ENCODE data around the gene RBMS3.
A peak's percentile ranks its signal among the peaks of the same experiment; 100 is the strongest.

Gene RBMS3

DNA sequence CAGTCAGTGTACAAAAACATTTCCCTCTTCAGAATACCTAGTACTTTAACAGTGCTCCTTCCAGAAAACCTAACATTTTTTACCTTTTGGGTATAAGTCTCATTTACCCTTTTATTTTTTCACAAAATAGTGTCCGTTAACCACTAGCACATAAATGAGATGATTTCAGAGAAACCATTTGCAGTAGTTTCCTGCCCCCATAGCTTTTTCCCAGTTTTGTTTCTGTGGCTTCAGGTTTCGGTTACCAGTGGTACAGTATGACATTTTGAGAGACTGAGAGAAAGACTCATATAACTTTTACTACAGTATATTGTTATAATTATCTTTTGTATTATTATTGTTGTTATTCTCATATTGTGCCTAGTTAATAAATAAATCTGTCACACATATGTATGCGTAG, 6.2 kb upstream of the RBMS3 start:
- no peak overlapping the region for H3K4me3 ChIP-seq
- H3K27ac ChIP-seq = no peak overlapping the region

DNA sequence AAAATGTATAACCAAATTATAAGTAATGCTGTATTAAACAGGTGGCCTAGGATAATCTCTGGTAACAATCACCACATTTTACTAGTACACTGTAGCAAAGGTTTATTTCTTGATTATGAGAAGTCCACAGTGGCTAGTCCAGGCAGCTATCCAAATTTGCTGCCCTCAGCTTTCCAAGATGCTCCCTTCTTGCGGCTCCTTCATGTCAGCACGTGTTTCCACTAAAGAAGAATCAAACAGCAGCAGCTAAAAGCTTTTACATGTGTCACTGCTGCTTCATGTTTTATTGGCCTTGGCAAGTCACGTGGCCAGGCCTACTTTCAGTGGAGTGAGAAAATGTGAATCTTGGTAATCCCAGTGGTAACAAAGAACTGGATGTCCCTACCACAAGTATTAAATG, 5.6 kb upstream of the RBMS3 start:
- Histone ChIP-seq H3K4me3 (no peak overlapping the region), H3K27ac (no peak overlapping the region)

DNA sequence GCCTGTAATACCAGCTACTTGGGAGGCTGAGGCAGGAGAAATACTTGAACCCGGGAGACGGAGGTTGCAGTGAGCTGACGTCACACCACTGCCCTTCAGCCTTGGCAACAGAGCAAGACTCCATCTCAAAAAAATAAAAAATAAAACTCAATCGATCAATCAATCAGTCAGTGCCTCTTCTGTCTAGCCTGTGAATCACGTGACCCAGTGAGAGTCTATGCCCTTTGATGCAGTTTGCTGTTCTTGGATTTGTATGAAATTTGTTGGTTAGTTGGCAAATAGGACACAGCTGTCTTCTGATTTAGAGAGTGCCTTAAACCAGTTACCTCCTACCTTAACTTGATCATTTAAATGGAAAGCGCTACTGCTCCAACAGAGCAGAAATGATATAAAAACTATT, 3.6 kb upstream of the RBMS3 start:
- no peak overlapping the region for H3K27ac ChIP-seq
- no peak overlapping the region for H3K4me3 ChIP-seq

DNA sequence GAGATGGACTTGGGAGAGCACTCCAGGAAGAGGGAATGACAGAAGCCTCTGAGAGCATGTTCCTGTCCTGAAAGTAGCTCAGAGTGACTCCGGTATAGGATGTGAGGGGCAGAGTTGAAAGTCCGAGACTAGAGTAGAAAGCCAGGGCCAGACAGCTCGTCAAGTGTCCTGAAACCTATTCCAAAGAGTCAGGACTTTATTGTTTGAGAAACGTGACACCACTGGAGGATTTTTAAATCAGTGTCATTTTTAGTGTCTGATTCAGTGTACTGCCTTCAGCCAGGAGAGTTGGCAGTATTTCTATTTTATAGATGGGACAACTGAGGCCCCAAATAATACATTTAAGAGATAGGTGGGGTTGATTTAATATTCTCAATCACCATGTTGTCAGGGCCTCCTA, 1.6 kb upstream of the RBMS3 start:
- no peak overlapping the region for H3K4me3 ChIP-seq
- no peak overlapping the region for H3K27ac ChIP-seq

DNA sequence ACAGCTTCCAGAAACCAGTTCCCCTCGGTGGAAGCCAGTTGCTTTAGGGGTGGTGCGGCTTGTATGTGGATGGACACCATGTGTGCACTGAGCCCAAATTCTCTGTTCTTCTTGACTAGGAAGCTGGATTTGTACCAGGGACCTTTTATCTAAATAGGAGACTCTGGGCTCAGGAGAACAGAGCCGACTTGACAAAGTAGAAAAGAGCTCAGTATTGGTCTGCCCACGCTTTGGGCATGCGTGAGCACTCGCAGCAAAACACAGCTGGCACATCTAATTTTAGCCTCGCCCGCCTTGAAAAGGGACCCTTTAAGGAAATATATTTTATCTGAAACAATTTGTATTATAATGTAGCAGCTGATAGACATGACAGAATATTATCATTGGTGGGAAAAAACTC, 1.1 kb upstream of the RBMS3 start:
- Histone ChIP-seq H3K4me3 (no peak overlapping the region), H3K27ac (peak overlapping the region in 1 of 21 experiments; percentile 81)

DNA sequence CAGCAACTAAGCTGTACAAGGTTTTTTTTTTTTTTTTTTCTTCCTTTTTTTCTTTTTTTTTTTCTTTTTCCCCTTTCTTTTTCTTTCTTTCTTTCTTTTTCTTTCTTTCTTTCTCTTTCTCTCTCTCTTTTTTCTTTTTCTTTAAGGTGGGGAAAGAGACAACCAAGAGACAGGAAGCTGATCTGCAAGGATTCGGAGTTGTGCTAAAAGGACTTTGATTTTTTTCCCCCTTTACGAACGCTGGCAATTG, 148 bp downstream of the RBMS3 start:
- Histone ChIP-seq H3K27ac (peak overlapping the region in 20 of 21 experiments; percentile 9 to 90 (median 74)), H3K4me3 (peak overlapping the region; percentile 25 to 53 (median 37))

DNA sequence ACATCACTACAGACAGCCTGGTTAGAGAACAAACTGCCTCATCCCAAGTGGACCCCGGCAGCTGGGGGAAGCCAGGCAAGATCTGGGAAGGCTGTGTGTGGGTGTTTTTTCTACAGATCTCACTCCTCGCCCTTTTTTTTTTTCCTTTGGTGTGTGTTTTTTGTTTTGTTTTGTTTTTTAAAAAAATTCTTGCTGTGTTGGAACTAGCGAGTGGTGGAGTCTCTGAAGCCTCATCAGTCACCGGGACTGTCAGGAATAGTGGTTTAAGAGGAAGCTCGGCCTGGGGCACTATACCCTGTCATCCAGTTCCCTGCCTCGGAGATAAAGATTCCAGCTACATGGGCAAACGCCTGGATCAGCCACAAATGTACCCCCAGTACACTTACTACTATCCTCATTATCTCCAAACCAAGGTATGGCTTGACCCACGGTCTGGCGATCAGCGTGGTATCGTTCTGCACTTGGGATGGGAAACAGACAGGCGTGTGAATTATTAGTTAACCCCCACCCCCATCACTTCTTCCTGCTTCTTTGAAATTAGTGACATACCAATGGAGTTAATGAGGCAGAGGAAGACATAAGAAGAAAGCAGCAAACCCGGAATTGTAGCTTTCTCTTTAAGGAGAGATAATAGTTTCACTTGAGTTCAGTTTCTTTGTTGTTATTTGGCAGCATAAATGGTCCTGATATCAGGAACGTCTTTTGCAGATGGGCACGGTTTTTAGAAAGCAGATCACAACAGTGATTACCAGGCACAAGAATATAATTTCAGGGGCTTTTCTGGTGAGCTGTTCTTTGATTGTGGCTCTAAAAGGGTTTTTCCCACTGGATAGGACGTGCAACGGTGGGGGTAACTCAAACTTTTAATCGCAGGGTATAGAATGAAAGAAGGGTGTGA, 722 bp downstream of the RBMS3 start:
- H3K27ac ChIP-seq = peak overlapping the region in 20 of 21 experiments; percentile 9 to 90 (median 74)
- peak overlapping the region; percentile 25 to 53 (median 37) for H3K4me3 ChIP-seq

DNA sequence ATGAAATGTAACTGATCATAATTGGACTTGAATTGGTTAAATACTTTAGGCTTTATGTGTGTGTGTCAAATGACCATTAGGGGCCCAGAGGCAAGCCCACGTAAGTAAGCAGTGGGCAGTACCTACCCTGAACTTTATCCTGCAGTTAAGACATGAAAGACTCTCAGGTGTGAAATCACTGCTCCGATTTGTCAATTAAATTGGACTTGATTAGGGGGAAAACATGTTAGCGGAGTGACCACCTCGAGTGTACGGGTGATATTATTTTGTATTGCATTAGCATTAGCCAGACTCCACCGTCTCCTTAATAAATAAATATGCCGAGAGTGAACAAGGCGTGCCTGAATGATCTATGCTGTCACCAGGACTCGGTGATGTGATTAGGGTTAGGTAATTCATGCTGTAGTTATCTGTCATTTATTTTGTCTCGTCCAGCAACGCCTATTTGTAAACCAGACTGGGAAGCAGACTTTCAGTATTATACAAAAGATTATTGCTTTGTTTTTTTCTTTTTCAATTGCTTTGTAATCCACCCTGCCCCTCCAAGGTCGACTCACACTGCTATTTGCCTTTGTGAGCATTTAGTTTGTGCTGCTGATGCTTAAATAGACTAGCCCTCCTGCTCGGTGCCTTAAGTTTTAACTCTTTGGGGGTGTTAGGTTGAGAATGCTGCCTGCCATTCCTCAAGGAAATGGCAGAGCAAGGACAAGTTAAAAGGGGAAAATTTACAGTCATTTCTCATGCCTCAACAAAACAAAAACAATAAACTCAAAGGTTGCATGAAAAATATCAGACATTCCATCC, 1.8 kb downstream of the RBMS3 start:
- H3K4me3 ChIP-seq = peak overlapping the region; percentile 25 to 53 (median 37)
- peak overlapping the region in 20 of 21 experiments; percentile 9 to 90 (median 74) for H3K27ac ChIP-seq

DNA sequence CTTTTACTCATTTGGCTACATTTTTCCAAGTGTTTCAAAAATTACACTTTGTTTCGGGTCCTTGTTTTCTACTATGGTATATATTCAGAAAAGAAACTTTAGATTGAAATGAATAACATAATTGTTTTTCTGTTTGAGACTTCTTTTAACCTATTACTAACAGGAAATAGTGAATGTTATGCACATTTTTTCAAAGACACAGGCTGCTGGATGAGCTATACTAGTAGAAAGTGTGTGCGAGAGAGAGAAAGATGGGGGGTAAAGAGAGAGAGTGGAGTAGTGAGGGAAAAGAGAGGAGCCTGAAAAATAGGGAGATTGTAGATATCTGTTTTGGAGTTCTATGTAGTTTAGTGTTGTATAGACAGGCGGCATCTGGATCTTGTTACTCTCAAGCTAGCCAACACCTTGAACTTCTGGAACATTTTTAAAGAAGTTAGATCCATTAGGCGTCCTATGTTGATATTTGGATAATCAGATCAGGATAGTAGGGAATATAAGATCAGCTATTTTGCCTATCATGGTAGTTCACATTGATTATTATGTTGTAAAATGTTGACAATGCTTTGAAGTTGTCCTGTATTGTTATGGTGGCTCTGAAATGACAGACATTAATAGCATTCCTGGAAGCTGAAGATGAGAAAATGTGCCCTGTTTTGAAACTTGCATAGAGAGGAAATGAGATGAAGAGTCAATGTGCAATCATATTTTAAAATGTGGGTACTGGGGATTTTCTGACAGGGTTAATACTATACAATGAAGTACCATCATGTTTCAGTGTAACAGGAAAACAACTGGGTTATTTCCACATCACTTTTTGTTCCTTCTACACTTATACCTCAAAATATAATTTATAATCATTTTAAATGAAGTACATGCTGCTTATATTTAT, 2.6 kb downstream of the RBMS3 start:
- Histone ChIP-seq H3K27ac (peak overlapping the region in 19 of 21 experiments; percentile 9 to 90 (median 75)), H3K4me3 (peak overlapping the region; percentile 9 to 53 (median 37))

DNA sequence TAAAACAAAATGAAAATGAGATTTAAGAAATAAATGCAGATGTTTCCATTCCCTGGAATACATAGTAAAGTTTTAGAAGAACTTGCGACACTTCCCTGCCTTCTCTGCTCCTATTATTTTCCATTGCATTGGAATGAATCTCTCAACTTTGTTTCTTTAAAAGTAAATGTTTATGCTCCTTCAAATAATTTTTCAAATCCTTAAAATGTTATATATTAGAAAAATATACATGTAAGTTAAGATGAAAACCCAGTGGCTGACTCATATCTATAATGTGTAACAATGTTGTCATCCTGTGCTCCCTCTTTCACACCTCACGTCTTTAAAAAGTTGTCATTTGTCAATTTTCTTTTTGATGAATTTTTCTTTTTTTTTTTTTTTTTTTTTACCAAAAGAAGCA, 3.6 kb downstream of the RBMS3 start:
- Histone ChIP-seq H3K4me3 (peak overlapping the region in 3 of 7 experiments; percentile 47 to 53 (median 51)), H3K27ac (peak overlapping the region in 11 of 21 experiments; percentile 2 to 90 (median 77))

DNA sequence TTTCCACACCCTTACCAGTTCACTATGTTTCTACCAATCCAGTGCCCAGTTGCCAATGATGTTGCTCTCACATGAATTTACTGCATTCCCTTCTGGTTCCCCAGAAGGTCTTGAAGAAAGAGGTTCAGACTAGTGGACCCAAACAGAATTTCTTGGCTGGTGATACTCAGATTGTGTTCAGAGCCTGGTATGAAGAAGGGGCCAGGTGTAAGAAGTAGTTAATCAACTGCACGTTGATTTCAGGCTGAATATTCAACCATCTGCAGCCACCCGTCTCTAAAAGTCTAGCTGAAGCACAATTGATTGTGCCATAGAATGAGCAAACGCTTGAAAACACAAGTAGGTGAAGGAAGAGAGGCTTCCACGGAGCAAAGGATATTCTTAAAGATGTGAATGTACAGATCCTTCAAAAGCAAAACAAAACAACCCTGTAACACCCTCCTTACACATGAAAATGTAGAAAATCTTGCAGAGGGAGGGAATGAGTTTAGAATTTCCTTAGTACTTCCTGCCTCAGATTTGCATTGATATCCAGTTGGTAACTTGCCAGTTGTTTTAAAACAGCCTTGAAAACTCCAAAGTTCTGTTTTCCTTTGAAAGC, 4.7 kb downstream of the RBMS3 start:
- Histone ChIP-seq H3K27ac (peak overlapping the region in 20 of 21 experiments; percentile 2 to 90 (median 63)), H3K4me3 (peak overlapping the region in 4 of 7 experiments; percentile 7 to 21 (median 15))

DNA sequence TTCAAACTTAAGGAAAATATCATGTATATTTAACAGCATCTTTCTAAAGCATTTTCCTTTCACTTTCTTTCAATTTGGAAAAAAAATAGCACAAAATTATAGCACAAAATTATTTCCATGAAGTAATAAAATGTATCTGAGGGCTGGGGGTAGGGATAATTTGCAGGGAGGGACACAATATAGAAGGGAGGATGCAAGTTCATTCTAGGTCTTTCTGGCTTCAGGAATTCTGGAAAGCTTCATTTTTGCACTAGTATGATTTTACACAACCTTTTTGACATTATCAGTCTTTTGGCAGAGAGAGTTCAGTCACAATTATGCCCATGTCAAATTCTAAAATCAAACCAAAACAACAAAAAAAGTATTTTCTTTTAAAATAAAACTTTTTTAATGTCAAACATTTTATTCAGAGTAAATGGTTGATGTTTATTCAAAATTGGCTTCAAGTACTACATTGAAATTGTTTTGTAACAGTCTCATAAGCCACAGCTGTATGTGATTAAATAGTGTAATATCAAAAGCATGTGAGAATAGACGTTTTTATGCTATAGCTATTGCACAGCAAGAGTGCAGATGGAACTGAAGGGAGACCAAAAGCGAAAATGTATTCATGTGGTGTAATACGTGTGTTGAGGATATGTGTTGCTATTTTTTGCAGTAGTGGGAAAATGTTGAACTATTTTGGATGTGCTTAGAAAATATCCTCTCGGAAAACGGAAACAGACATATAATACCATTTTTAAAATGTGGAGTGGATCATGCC, 5.8 kb downstream of the RBMS3 start:
- H3K27ac ChIP-seq = peak overlapping the region in 17 of 21 experiments; percentile 2 to 90 (median 64)
- H3K4me3 ChIP-seq = peak overlapping the region in 2 of 7 experiments; percentile 11 to 19

DNA sequence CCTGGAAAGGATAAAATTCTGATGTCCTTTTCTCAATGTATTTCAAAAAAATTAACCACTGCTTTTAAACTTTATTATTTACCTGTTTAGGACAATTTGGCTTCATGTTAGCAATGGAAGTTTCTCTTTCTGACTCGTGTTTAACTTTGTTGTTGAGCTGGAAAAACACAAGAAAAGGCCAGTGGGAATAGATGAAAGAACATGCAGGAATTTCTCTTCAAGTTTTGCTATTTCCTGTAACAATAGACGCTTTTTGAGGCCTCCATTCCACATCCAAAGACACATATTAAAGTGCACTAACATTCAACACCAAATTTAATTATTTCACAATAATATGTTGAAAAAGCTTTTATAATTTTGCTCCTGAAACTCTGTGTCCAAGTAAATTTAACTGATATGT, 9.7 kb downstream of the RBMS3 start:
- Histone ChIP-seq H3K27ac (peak overlapping the region in 1 of 21 experiments; percentile 24), H3K4me3 (no peak overlapping the region)

DNA sequence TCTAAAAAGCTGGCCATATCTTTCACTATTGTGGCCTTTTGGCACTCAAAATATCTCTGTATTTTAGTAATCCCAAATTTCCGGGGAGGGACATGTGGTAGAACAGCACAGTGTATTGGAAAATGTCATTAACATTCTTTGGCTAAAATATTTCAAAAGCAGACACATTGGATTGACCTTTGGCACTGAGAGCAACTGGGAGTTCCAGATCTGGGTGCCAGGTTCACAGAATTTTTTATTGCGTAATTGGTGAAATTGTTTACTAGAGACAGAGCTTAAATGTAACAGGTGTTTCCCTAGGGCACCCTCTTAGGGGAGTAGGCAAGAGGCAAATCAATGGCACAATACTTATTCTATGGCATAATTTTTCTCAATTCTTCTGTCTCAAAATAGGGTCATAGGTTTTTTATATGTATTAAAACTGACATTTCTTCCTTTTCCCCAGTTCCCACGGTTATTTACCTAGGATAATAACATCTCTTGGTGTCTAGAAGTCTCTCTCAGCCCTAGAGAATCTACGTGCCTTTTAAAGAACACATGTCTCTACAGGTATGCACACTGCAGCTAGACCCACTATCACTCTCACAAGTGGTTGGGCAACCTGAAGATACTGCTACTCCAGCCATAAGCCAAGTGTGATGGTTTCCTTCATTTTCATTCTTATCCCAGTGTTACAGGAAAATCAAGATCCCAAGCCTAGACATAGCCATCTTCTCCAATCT, 10.6 kb downstream of the RBMS3 start:
- Histone ChIP-seq H3K27ac (peak overlapping the region in 1 of 21 experiments; percentile 24), H3K4me3 (no peak overlapping the region)

DNA sequence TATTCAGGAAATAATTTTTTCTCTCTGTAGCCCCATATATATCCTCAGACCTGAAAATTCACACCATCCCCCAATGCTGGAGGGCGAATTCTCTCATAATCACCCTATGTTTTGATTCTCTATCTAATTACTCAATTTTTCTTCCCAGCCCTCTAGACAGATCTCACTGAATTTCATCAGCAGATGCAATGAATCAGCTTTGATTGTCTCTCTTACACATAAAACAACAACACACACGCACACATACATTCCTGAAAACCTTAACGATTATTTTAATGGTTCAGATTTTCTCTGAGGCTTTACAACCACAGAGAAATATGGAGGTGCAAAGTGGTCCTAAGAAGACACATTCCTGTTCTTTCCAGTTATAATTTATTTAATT, 11.1 kb downstream of the RBMS3 start:
- Histone ChIP-seq H3K4me3 (no peak overlapping the region), H3K27ac (peak overlapping the region in 1 of 21 experiments; percentile 24)

DNA sequence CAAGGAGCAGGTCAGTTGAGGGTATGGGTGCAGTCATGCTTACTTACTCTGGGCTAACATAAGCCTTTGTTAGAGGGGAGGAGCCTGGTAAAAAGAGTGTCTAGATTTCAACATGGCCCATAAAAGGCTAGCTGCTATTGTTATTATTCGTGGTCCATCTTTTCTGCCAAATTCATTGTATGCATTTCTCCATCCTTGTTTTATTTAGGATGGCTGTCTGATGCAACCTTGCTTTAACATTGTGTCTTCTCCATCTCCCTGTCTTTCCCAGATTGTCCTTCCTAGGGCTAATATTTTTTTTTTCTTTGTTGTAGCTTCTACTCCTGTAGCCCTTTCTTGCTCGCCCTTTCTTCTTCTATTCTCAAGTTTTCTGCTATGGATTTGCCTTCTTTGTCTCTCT, 12.6 kb downstream of the RBMS3 start:
- H3K27ac ChIP-seq = no peak overlapping the region

DNA sequence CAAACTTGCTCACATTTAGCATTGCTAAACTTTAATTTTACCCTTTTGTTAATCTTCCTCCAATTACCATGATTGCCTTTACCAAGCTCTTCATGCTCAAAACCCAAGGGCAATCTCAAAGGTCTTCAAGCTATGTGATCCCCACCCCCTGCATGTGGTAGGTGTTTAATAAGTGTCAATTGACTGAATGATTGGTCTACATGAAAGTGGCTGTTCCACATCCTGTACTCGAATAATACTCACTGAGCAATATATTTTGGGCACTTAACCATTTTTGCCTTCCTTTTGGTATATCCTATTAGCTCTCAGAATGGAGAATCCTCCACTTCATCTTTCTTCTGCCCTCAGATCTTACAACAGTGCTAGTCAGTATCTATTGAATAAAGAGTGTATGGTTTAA, 17.1 kb downstream of the RBMS3 start:
- H3K27ac ChIP-seq = no peak overlapping the region
- H3K4me3 ChIP-seq = no peak overlapping the region

More for the DNA sequence above, 12.6 kb downstream of the RBMS3 start:
- H3K4me3 ChIP-seq = no peak overlapping the region

Measured in skin epidermis (tissue), 12 donors.